Measurements from ENCODE around the gene RALGAPB. TPM values are rescaled to one million over a fixed set of nuclear protein-coding genes. Genes with fewer than 3 reads are reported as not detected.

Gene RALGAPB
- total and polyA plus RNA-seq, 2 of the 13 experiments (the other 11 are each of a cell fraction or from before 2014, with no cell fraction given): 17.6 to 30.6 TPM

DNA sequence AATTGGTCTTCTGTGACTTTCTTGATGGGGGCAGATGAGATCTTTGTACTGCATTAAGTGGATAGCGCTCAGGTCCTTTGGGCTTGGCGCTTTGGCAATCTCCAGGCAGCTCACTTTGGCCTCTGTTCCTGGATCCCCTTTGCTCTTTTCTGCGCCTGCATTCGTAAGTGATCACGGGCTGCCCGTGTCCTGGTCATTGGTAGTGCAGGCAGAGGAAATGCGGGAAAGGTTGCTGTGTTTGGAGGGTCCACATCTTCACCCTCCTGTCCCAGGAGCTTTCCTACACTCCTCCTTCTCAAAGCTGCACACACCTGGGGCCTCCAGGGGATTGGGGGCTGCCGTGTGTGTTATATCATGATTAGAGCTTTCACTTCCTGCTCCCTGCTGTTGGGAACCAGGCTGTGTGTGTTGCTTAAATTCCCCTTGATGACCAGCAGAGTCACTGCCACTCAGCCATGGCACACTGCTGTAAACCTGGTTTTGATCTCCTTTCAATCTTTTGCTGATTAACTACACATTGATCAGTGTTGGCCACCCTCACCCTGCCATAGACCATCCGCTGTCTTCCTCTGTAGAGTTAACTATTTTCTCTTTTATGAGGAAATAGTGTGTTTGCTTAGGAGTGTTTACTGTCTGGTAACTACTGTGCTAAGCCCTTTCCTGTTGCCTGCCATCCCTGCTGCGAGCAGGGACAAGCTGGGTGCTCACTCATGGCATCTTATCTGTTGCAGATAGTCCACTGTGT, 24.5 kb upstream of the RALGAPB start (continued):
- TF ChIP-seq, protein P1, sequence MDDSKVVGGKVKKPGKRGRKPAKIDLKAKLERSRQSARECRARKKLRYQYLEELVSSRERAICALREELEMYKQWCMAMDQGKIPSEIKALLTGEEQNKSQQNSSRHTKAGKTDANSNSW (CRISPR knock-in tag; IDR thresholded peaks at IDR 0.05; ENCODE audit: borderline replicate concordance): 0 out of 2 replicates have a peak, but pooled peaks have one; percentile 45
- peak; percentile 74 for TF ChIP-seq PRPF4 (IDR thresholded peaks at IDR 0.05; ENCODE audit: low read depth, low read length, poor library complexity, severe bottlenecking)
- TF ChIP-seq GTF3A (CRISPR knock-in tag; conservative IDR thresholded peaks at IDR 0.05): 0 out of 2 replicates have a peak, but pooled peaks have one; percentile 67
- TF ChIP-seq SALL1 (CRISPR knock-in tag; IDR thresholded peaks at IDR 0.05): peak; percentile 79; the same call in 1 of the 2 replicates
- TF ChIP-seq PHF21A (CRISPR knock-in tag; IDR thresholded peaks at IDR 0.05): peak; percentile 50; the same call in 1 of the 2 replicates
- TF ChIP-seq NR2C2 (CRISPR knock-in tag; IDR thresholded peaks at IDR 0.05; ENCODE audit: borderline replicate concordance): peak; percentile 48; the same call in 1 of the 2 replicates
- TF ChIP-seq ADNP (CRISPR knock-in tag; IDR thresholded peaks at IDR 0.05): no peak
- no peak for TF ChIP-seq ZNF615 (CRISPR knock-in tag; IDR thresholded peaks at IDR 0.05; ENCODE audit: borderline replicate concordance)
- TF ChIP-seq NR2F6 (IDR thresholded peaks at IDR 0.05): no peak
- TF ChIP-seq NR2F6 (CRISPR knock-in tag; IDR thresholded peaks at IDR 0.05): peak; percentile 52; the same call in 1 of the 2 replicates
- TF ChIP-seq ATF5 (CRISPR knock-in tag; IDR thresholded peaks at IDR 0.05; ENCODE audit: low read depth): no peak
- TF ChIP-seq GMEB2 (CRISPR knock-in tag; IDR thresholded peaks at IDR 0.05; ENCODE audit: low read depth): no peak
- TF ChIP-seq ZNF549 (CRISPR knock-in tag; IDR thresholded peaks at IDR 0.05): no peak
- TF ChIP-seq, protein P2, sequence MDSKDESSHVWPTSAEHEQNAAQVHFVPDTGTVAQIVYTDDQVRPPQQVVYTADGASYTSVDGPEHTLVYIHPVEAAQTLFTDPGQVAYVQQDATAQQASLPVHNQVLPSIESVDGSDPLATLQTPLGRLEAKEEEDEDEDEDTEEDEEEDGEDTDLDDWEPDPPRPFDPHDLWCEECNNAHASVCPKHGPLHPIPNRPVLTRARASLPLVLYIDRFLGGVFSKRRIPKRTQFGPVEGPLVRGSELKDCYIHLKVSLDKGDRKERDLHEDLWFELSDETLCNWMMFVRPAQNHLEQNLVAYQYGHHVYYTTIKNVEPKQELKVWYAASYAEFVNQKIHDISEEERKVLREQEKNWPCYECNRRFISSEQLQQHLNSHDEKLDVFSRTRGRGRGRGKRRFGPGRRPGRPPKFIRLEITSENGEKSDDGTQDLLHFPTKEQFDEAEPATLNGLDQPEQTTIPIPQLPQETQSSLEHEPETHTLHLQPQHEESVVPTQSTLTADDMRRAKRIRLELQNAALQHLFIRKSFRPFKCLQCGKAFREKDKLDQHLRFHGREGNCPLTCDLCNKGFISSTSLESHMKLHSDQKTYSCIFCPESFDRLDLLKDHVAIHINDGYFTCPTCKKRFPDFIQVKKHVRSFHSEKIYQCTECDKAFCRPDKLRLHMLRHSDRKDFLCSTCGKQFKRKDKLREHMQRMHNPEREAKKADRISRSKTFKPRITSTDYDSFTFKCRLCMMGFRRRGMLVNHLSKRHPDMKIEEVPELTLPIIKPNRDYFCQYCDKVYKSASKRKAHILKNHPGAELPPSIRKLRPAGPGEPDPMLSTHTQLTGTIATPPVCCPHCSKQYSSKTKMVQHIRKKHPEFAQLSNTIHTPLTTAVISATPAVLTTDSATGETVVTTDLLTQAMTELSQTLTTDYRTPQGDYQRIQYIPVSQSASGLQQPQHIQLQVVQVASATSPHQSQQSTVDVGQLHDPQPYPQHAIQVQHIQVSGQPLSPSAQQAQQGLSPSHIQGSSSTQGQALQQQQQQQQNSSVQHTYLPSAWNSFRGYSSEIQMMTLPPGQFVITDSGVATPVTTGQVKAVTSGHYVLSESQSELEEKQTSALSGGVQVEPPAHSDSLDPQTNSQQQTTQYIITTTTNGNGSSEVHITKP (CRISPR knock-in tag; IDR thresholded peaks at IDR 0.05; ENCODE audit: low read depth): peak; percentile 13; the same call in 1 of the 2 replicates
- no peak for TF ChIP-seq NFKBIZ (CRISPR knock-in tag; IDR thresholded peaks at IDR 0.05)
- no peak for TF ChIP-seq ZNF143 (CRISPR knock-in tag; IDR thresholded peaks at IDR 0.05)
- no peak for TF ChIP-seq CREB1 (IDR thresholded peaks at IDR 0.05)
- TF ChIP-seq CREB1 (CRISPR knock-in tag; IDR thresholded peaks at IDR 0.05): no peak
- no peak for TF ChIP-seq HCFC1 (IDR thresholded peaks at IDR 0.05; ENCODE audit: low read depth, low read length)
- no peak; the same call in 1 of the 2 replicates for TF ChIP-seq ZNF788 (CRISPR knock-in tag; IDR thresholded peaks at IDR 0.05; ENCODE audit: borderline replicate concordance)
- no peak for TF ChIP-seq ZNF660 (CRISPR knock-in tag; IDR thresholded peaks at IDR 0.05; ENCODE audit: borderline replicate concordance, low read depth)
- TF ChIP-seq, protein P3, sequence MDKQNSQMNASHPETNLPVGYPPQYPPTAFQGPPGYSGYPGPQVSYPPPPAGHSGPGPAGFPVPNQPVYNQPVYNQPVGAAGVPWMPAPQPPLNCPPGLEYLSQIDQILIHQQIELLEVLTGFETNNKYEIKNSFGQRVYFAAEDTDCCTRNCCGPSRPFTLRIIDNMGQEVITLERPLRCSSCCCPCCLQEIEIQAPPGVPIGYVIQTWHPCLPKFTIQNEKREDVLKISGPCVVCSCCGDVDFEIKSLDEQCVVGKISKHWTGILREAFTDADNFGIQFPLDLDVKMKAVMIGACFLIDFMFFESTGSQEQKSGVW (CRISPR knock-in tag; IDR thresholded peaks at IDR 0.05; ENCODE audit: borderline replicate concordance): no peak
